Amniotic epithelial cell (primary cell): ENCODE data around the gene NXPH2.

Source experiments
- DNase-seq: peaks from one replicate; pipeline ENCODE4 v3.0.0-alpha.2; 2010; ENCODE audit warnings: low read depth

NXPH2 gene

GRCh38 chr2:138633049-138633448 lies 147.1 kb downstream of the NXPH2 start:
- DNase-seq, result no peak

GRCh38 chr2:138632066-138632620 lies 148.0 kb downstream of the NXPH2 start:
- peak; percentile 33 for DNase-seq

- DNase-seq, result no peak
Observed at GRCh38 chr2:138630164-138630563, 150.0 kb downstream of the NXPH2 start.

GRCh38 chr2:138626148-138626547 lies 154.0 kb downstream of the NXPH2 start:
- no peak for DNase-seq

GRCh38 chr2:138622613-138623012 lies 157.6 kb downstream of the NXPH2 start:
- DNase-seq, result no peak

- no peak for DNase-seq
Observed at GRCh38 chr2:138621139-138621538, 159.1 kb downstream of the NXPH2 start.

GRCh38 chr2:138620431-138620830 lies 159.8 kb downstream of the NXPH2 start:
- DNase-seq, result no peak
